Measurements from ENCODE around the gene VASP. TPM values are rescaled to one million over a fixed set of nuclear protein-coding genes. Genes with fewer than 3 reads are reported as not detected.

Gene VASP
- total and polyA plus RNA-seq, 2 of the 13 experiments (the other 11 are each of a cell fraction or from before 2014, with no cell fraction given), result 41.8 to 67.1 TPM

DNA sequence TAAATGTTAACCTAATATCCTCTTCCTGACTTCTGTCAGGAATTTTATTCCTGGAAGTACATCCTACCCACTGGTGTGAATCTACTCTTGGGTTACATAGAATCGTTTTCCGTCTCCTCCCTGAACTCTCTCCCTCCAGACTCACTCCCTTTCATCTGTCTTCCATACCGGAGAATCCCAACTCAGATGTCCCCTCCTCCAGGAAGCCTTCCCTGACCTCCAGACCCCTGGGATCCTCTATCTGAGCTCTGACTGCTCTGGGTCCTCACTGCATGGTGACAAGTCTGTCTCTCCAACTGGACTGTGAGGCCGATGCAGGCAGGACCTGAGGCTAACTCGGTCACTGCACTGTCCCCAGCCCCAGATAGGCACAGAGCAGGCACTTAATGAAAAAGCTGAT is 52.8 kb downstream of the VASP start:
- 94% methylated on average over 5 of the region's 5 CpGs for WGBS (ENCODE audit: low lambda C conversion rate)
- Histone ChIP-seq H3K79me2 (ENCODE audit: insufficient read depth, low read length) (no peaks in the 10 kb centered on the region), H4K20me1 (ENCODE audit: insufficient read depth, low read length) (no peaks in the 10 kb centered on the region), H3K9ac (ENCODE audit: insufficient read depth, low read depth, low read length) (no peak overlapping the region), H3K4me3 (replicated peaks in 1 of 3; ENCODE audit: insufficient read depth in 1 of 3, low read depth in 2 of 3, low read length in 3 of 3) (no peak overlapping the region), H3K4me1 (ENCODE audit: insufficient read depth, low read length) (peaks cover 8% of the 10 kb centered on the region), H2AFZ (ENCODE audit: low read length) (no peak overlapping the region), H3K4me2 (ENCODE audit: low read depth, low read length) (no peak overlapping the region), H3K9me3 (ENCODE audit: low read length) (no peaks in the 10 kb centered on the region), H3K27me3 (ENCODE audit: control insufficient read depth in 1 of 2, insufficient read depth in 2 of 2, low read length in 2 of 2) (no peaks in the 10 kb centered on the region), H3K36me3 (replicated peaks in 1 of 2; ENCODE audit: control insufficient read depth in 1 of 2, insufficient read depth in 2 of 2, low read length in 2 of 2) (no peaks in the 10 kb centered on the region; a peak in 3 of 5 replicates), H3K27ac (ENCODE audit: extremely low read length, insufficient read depth, low read length) (no peak overlapping the region)
- ATAC-seq, result no peak
- intact Hi-C loops (cut with micrococcal nuclease; ENCODE audit: unreplicated experiment), result no loop called here
- no peak for TF ChIP-seq DMAP1 (CRISPR knock-in tag; IDR thresholded peaks at IDR 0.05)
- TF ChIP-seq, protein P1, sequence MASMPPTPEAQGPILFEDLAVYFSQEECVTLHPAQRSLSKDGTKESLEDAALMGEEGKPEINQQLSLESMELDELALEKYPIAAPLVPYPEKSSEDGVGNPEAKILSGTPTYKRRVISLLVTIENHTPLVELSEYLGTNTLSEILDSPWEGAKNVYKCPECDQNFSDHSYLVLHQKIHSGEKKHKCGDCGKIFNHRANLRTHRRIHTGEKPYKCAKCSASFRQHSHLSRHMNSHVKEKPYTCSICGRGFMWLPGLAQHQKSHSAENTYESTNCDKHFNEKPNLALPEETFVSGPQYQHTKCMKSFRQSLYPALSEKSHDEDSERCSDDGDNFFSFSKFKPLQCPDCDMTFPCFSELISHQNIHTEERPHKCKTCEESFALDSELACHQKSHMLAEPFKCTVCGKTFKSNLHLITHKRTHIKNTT (CRISPR knock-in tag; IDR thresholded peaks at IDR 0.05), result no peak
- TF ChIP-seq RFX5 (IDR thresholded peaks at IDR 0.05; ENCODE audit: low read depth, low read length), result no peak
- TF ChIP-seq HOXA3 (CRISPR knock-in tag; IDR thresholded peaks at IDR 0.05), result no peak
- TF ChIP-seq SMC3 (IDR thresholded peaks at IDR 0.05; ENCODE audit: low read length), result no peak
- TF ChIP-seq, protein P2, sequence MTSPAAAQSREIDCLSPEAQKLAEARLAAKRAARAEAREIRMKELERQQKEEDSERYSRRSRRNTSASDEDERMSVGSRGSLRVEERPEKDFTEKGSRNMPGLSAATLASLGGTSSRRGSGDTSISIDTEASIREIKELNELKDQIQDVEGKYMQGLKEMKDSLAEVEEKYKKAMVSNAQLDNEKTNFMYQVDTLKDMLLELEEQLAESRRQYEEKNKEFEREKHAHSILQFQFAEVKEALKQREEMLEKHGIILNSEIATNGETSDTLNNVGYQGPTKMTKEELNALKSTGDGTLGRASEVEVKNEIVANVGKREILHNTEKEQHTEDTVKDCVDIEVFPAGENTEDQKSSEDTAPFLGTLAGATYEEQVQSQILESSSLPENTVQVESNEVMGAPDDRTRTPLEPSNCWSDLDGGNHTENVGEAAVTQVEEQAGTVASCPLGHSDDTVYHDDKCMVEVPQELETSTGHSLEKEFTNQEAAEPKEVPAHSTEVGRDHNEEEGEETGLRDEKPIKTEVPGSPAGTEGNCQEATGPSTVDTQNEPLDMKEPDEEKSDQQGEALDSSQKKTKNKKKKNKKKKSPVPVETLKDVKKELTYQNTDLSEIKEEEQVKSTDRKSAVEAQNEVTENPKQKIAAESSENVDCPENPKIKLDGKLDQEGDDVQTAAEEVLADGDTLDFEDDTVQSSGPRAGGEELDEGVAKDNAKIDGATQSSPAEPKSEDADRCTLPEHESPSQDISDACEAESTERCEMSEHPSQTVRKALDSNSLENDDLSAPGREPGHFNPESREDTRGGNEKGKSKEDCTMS (CRISPR knock-in tag; conservative IDR thresholded peaks at IDR 0.05), result no peak
- no peak for TF ChIP-seq MED1 (CRISPR knock-in tag; IDR thresholded peaks at IDR 0.05)
- TF ChIP-seq, protein P3, sequence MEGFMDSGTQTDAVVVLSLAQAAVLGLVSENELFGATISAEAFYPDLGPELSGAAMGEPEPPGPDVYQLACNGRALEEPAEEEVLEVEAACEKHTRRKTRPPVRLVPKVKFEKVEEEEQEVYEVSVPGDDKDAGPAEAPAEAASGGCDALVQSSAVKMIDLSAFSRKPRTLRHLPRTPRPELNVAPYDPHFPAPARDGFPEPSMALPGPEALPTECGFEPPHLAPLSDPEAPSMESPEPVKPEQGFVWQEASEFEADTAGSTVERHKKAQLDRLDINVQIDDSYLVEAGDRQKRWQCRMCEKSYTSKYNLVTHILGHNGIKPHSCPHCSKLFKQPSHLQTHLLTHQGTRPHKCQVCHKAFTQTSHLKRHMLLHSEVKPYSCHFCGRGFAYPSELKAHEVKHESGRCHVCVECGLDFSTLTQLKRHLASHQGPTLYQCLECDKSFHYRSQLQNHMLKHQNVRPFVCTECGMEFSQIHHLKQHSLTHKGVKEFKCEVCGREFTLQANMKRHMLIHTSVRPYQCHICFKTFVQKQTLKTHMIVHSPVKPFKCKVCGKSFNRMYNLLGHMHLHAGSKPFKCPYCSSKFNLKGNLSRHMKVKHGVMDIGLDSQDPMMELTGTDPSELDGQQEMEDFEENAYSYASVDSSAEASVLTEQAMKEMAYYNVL (CRISPR knock-in tag; IDR thresholded peaks at IDR 0.05; ENCODE audit: borderline replicate concordance), result no peak
- ChIA-PET POLR2A (no interaction called here), CTCF (ENCODE audit: low intra/inter-chr PET ratio, low total read pairs) (no interaction called here)
- in situ Hi-C loops (cut with HindIII; ENCODE audit: extremely low pct_ligation_motif_present, low pct_unique_long_range_greater_than_20kb), result no loop called here
- BruUV-seq (replicated peaks), result no TSS peak
- no peak for DNase-seq (ENCODE audit: low spot score)
- FAIRE-seq, result no peak
